ENCODE data around the gene TMEM88. TPM values are rescaled to one million over a fixed set of nuclear protein-coding genes. Genes with fewer than 3 reads are reported as not detected.

Gene TMEM88
- total RNA-seq (1 to 10 TPM in 1 of 2 donors, under 1 TPM in 1; 0.65 to 4.0 TPM), polyA plus RNA-seq (1 to 10 TPM; 3.3 to 4.6 TPM)

- Histone ChIP-seq H3K4me3 (ENCODE audit: low read depth in 1 of 3, low read length in 3 of 3) (no peak within 1 kb of the TSS), H3K9me3 (ENCODE audit: control insufficient read depth in 4 of 4, low read length in 3 of 4) (no peaks in the 10 kb centered on the region), H3K27me3 (ENCODE audit: control insufficient read depth in 4 of 4, insufficient read depth in 4 of 4, low read length in 3 of 4) (no peaks in the 10 kb centered on the region), H3K9ac (ENCODE audit: low read depth in 1 of 2, low read length in 2 of 2) (no peak within 1 kb of the TSS), H3K36me3 (ENCODE audit: control insufficient read depth in 4 of 4, insufficient read depth in 3 of 4, low read depth in 1 of 4, low read length in 3 of 4) (peaks cover 10 to 26% (median 15%) of the 10 kb centered on the region in 4 donors), H3K27ac (ENCODE audit: low read depth in 1 of 2, low read length in 2 of 2) (peak within 1 kb of the TSS; percentile 86 to 97), H3K4me1 (ENCODE audit: control insufficient read depth in 4 of 4, insufficient read depth in 4 of 4, low read length in 3 of 4) (peaks cover 5 to 43% (median 33%) of the 10 kb centered on the region in 4 donors)
- TF ChIP-seq FOXA1 (IDR thresholded peaks at IDR 0.05), result no peak
- TF ChIP-seq CTCF (IDR thresholded peaks at IDR 0.05; ENCODE audit: low read depth, low read length, missing input control), result no peak
- TF ChIP-seq, protein P1, sequence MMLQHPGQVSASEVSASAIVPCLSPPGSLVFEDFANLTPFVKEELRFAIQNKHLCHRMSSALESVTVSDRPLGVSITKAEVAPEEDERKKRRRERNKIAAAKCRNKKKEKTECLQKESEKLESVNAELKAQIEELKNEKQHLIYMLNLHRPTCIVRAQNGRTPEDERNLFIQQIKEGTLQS (IDR thresholded peaks at IDR 0.05), result no peak
- no peak for TF ChIP-seq RAD21 (IDR thresholded peaks at IDR 0.05)
- no peak for TF ChIP-seq REST (IDR thresholded peaks at IDR 0.05)
- WGBS, result 74% methylated on average over 57 of the region's 57 CpGs
- peak; percentile 32 for DNase-seq (ENCODE audit: low spot score)
Observed at GRCh38 chr17:7854851-7855659, at the start of gene TMEM88. Gene TMEM88, plus strand, starts transcription at chr17:7855066. Its CDS starts 9 bp downstream, at chr17:7855075.

DNA sequence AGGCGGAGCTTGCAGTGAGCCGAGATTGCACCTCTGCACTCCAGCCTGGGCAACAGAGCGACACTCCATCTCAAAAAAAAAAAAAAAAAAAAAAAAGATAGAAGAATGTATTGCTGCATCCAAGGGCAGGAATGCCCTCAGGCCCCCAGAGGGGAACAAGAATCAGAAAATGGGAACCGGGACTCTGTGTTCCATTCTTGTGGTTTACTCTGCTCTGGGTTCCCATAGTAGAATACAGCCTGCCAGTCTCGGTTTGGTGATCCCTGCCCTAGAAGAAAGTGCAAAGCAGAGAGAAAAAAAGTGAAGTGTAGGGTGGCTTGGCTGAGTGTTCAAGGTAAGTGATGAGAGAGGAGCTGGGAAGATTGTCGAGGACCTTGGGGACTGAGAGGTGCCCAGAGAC, 48.3 kb upstream of the TMEM88 start:
- Histone ChIP-seq H3K27me3 (ENCODE audit: control insufficient read depth in 4 of 4, insufficient read depth in 4 of 4, low read length in 3 of 4) (peaks cover 0 to 2% (median 0%) of the 10 kb centered on the region in 4 donors), H3K9me3 (ENCODE audit: control insufficient read depth in 4 of 4, low read length in 3 of 4) (no peaks in the 10 kb centered on the region), H3K36me3 (ENCODE audit: control insufficient read depth in 4 of 4, insufficient read depth in 3 of 4, low read depth in 1 of 4, low read length in 3 of 4) (no peaks in the 10 kb centered on the region), H3K4me3 (ENCODE audit: low read depth in 1 of 3, low read length in 3 of 3) (no peak overlapping the region), H3K27ac (ENCODE audit: low read depth in 1 of 2, low read length in 2 of 2) (no peak overlapping the region), H3K9ac (ENCODE audit: low read depth in 1 of 2, low read length in 2 of 2) (no peak overlapping the region), H3K4me1 (ENCODE audit: control insufficient read depth in 4 of 4, insufficient read depth in 4 of 4, low read length in 3 of 4) (no peaks in the 10 kb centered on the region)
- TF ChIP-seq HNF4A (conservative IDR thresholded peaks at IDR 0.05), result no peak
- TF ChIP-seq YY1 (IDR thresholded peaks at IDR 0.05), result no peak
- no peak for TF ChIP-seq NR2F2 (IDR thresholded peaks at IDR 0.05)
- TF ChIP-seq RAD21 (IDR thresholded peaks at IDR 0.05), result no peak
- no peak for TF ChIP-seq GABPA (IDR thresholded peaks at IDR 0.05 in 1 of 2, conservative IDR thresholded peaks at IDR 0.05 in 1 of 2)
- no peak for TF ChIP-seq FOXA2 (IDR thresholded peaks at IDR 0.05)
- no peak for TF ChIP-seq MAX (IDR thresholded peaks at IDR 0.05)
- TF ChIP-seq CTCF (IDR thresholded peaks at IDR 0.05; ENCODE audit: low read depth, low read length, missing input control), result no peak
- no peak for TF ChIP-seq FOXA1 (IDR thresholded peaks at IDR 0.05)
- WGBS, result 79% methylated on average over 6 of the region's 6 CpGs
- no peak for DNase-seq (ENCODE audit: low spot score)

Measured in liver (tissue), 9 donors.